HEK293 (cell line): ENCODE results near the gene RGR.

Experiments used
- CTCF ChIA-PET: fragments of 350-600 bp; formaldehyde crosslinking; extraction: SDS; loops from one replicate; lab custom pipeline; 2021; ENCODE audit warnings: antibody characterized with exemption; lab: Yijun Ruan, JAX
- POLR2A ChIA-PET: fragments of 300-600 bp; formaldehyde crosslinking; extraction: SDS; loops from one replicate; lab custom pipeline; 2020; ENCODE audit warnings: antibody characterized with exemption, inconsistent platforms; lab: Yijun Ruan, JAX
- H3K27ac ChIP-seq: fragments of 200-500 bp; sonication (Bioruptor generic); 2 replicates; pipeline ENCODE4 v1.5.1; 2014; ENCODE audit warnings: low read depth, low read length, control low read depth, inconsistent platforms; ENCODE audit errors: extremely low read depth
- H3K36me3 ChIP-seq, 2 experiments: fragments of 200-500 bp in 1 of 2; sonication (Bioruptor generic) in 1 of 2; 1 replicate in 1 of 2; 2 replicates in 1 of 2; pipeline ENCODE4 v1.5.1; 2014 to 2017; ENCODE audit warnings: inconsistent platforms in 2 of 2, low read length in 2 of 2; ENCODE audit not compliant: control insufficient read depth in 2 of 2, insufficient read depth in 1 of 2
- H3K4me1 ChIP-seq: fragments of 200-500 bp; sonication (Bioruptor generic); 2 replicates; pipeline ENCODE4 v1.5.1; 2014; ENCODE audit warnings: mild to moderate bottlenecking, low read length, inconsistent platforms; ENCODE audit not compliant: control insufficient read depth, insufficient read depth
- H3K4me3 ChIP-seq: 2 replicates; pipeline ENCODE4 v1.5.1; 2011; ENCODE audit warnings: low read depth, mild to moderate bottlenecking, control low read depth, low read length, moderate library complexity
- H3K9me3 ChIP-seq: fragments of 200-500 bp; sonication (Bioruptor generic); 2 replicates; pipeline ENCODE4 v1.5.1; 2014; ENCODE audit warnings: low read depth, low read length, inconsistent platforms; ENCODE audit not compliant: control insufficient read depth, insufficient read depth
- HOXD13 ChIP-seq: sonication (generic); formaldehyde crosslinking; IDR thresholded peaks from 2 replicates; pipeline ENCODE4 v1.8.0; 2022; ENCODE audit warnings: missing genetic modification reagents, borderline replicate concordance
- SCRT1 ChIP-seq: fragments of 450-650 bp; formaldehyde crosslinking; IDR thresholded peaks from 2 replicates; pipeline ENCODE4 v1.5.1; 2016; ENCODE audit warnings: missing biosample characterization, missing genetic modification characterization, borderline replicate concordance
- TCF7L2 ChIP-seq: IDR thresholded peaks from 2 replicates; pipeline ENCODE4 v1.6.1; 2011; ENCODE audit warnings: low read depth, mild to moderate bottlenecking, inconsistent platforms, low read length, moderate library complexity, borderline replicate concordance
- ZBTB8A ChIP-seq: fragments of 450-650 bp; formaldehyde crosslinking; IDR thresholded peaks from 2 replicates; pipeline ENCODE4 v1.5.1; 2016; ENCODE audit warnings: missing biosample characterization, missing genetic modification characterization
- ZNF146 ChIP-seq: fragments of 450-650 bp; formaldehyde crosslinking; IDR thresholded peaks from 2 replicates; pipeline ENCODE4 v1.5.1; 2016; ENCODE audit warnings: missing biosample characterization, missing genetic modification characterization
- ZNF157 ChIP-seq: fragments of 450-650 bp; formaldehyde crosslinking; IDR thresholded peaks from 2 replicates; pipeline ENCODE4 v1.5.1; 2016; ENCODE audit warnings: missing biosample characterization, missing genetic modification characterization
- ZNF19 ChIP-seq: fragments of 450-650 bp; formaldehyde crosslinking; IDR thresholded peaks from 2 replicates; pipeline ENCODE4; 2016; ENCODE audit warnings: missing biosample characterization, missing genetic modification characterization, low read depth
- ZNF24 ChIP-seq: fragments of 450-650 bp; formaldehyde crosslinking; IDR thresholded peaks from 2 replicates; pipeline ENCODE4 v1.5.1; 2016; ENCODE audit warnings: missing biosample characterization, missing genetic modification characterization
- ZNF433 ChIP-seq: fragments of 450-650 bp; formaldehyde crosslinking; IDR thresholded peaks from 2 replicates; pipeline ENCODE4 v1.5.1; 2016; ENCODE audit warnings: missing biosample characterization, missing genetic modification characterization, low read depth
- ZNF624 ChIP-seq: fragments of 450-650 bp; formaldehyde crosslinking; IDR thresholded peaks from 2 replicates; pipeline ENCODE4 v1.5.1; 2017; ENCODE audit warnings: missing biosample characterization, missing genetic modification characterization
- ZNF792 ChIP-seq: fragments of 450-650 bp; formaldehyde crosslinking; IDR thresholded peaks from 2 replicates; pipeline ENCODE4 v1.5.1; 2016; ENCODE audit warnings: missing biosample characterization, missing genetic modification characterization
- ZNF837 ChIP-seq: fragments of 450-650 bp; formaldehyde crosslinking; IDR thresholded peaks from 2 replicates; pipeline ENCODE4 v1.5.1; 2016; ENCODE audit warnings: missing biosample characterization, missing genetic modification characterization
- ZSCAN23 ChIP-seq: fragments of 450-650 bp; formaldehyde crosslinking; IDR thresholded peaks from 2 replicates; pipeline ENCODE4 v1.5.1; 2016; ENCODE audit warnings: missing biosample characterization, missing genetic modification characterization
- TF ChIP-seq, protein P1 (sequence below): fragments of 450-650 bp; formaldehyde crosslinking; IDR thresholded peaks from 2 replicates; pipeline ENCODE4 v1.5.1; 2016; ENCODE audit warnings: missing biosample characterization, missing genetic modification characterization
- TF ChIP-seq, protein P2 (sequence below): fragments of 450-650 bp; formaldehyde crosslinking; IDR thresholded peaks from 2 replicates; pipeline ENCODE4 v1.5.1; 2017; ENCODE audit warnings: missing biosample characterization, missing genetic modification characterization
- TF ChIP-seq, protein P3 (sequence below): fragments of 450-650 bp; formaldehyde crosslinking; IDR thresholded peaks from 2 replicates; pipeline ENCODE4 v1.5.1; 2016; ENCODE audit warnings: missing biosample characterization, missing genetic modification characterization
- TF ChIP-seq, protein P4 (sequence below): fragments of 450-650 bp; formaldehyde crosslinking; IDR thresholded peaks from 2 replicates; pipeline ENCODE4 v1.5.1; 2016; ENCODE audit warnings: missing biosample characterization, missing genetic modification characterization
- TF ChIP-seq, protein P5 (sequence below): fragments of 450-650 bp; formaldehyde crosslinking; IDR thresholded peaks from 2 replicates; pipeline ENCODE4 v1.5.1; 2016; ENCODE audit warnings: missing biosample characterization, missing genetic modification characterization
- TF ChIP-seq, protein P6 (sequence below): fragments of 450-650 bp; formaldehyde crosslinking; IDR thresholded peaks from 2 replicates; pipeline ENCODE4 v1.5.1; 2016; ENCODE audit warnings: missing biosample characterization, missing genetic modification characterization
- TF ChIP-seq, protein P7 (sequence below): fragments of 450-650 bp; formaldehyde crosslinking; IDR thresholded peaks from 2 replicates; pipeline ENCODE4 v1.5.1; 2016; ENCODE audit warnings: missing biosample characterization, missing genetic modification characterization

RGR gene

DNA sequence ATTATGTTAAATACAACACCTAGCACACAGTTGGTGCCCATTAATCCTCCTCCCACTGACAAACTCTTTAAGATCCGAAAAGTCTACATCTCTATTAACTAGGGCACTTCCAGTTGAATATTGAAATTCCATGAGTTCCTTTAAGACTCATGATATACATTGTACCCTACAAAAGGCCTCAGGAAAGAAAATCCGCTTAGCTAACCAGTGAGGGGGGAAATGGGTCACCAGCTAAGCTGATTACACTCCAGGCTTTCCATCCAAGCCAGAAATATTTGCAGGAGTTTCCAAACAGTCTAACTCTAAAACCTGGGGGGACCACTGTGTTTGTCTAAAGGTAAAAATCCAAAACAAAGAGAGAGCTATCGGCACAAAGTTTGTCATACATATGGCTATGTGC is 18.2 kb upstream of the RGR start (continued):
- TF ChIP-seq, protein P1, sequence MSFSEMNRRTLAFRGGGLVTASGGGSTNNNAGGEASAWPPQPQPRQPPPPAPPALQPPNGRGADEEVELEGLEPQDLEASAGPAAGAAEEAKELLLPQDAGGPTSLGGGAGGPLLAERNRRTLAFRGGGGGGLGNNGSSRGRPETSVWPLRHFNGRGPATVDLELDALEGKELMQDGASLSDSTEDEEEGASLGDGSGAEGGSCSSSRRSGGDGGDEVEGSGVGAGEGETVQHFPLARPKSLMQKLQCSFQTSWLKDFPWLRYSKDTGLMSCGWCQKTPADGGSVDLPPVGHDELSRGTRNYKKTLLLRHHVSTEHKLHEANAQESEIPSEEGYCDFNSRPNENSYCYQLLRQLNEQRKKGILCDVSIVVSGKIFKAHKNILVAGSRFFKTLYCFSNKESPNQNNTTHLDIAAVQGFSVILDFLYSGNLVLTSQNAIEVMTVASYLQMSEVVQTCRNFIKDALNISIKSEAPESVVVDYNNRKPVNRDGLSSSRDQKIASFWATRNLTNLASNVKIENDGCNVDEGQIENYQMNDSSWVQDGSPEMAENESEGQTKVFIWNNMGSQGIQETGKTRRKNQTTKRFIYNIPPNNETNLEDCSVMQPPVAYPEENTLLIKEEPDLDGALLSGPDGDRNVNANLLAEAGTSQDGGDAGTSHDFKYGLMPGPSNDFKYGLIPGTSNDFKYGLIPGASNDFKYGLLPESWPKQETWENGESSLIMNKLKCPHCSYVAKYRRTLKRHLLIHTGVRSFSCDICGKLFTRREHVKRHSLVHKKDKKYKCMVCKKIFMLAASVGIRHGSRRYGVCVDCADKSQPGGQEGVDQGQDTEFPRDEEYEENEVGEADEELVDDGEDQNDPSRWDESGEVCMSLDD (tag by site-specific recombination), result no peak
- TF ChIP-seq ZNF24 (tag by site-specific recombination), result no peak
- TF ChIP-seq, protein P2, sequence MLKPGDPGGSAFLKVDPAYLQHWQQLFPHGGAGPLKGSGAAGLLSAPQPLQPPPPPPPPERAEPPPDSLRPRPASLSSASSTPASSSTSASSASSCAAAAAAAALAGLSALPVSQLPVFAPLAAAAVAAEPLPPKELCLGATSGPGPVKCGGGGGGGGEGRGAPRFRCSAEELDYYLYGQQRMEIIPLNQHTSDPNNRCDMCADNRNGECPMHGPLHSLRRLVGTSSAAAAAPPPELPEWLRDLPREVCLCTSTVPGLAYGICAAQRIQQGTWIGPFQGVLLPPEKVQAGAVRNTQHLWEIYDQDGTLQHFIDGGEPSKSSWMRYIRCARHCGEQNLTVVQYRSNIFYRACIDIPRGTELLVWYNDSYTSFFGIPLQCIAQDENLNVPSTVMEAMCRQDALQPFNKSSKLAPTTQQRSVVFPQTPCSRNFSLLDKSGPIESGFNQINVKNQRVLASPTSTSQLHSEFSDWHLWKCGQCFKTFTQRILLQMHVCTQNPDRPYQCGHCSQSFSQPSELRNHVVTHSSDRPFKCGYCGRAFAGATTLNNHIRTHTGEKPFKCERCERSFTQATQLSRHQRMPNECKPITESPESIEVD (tag by site-specific recombination), result no peak
- no peak for TF ChIP-seq ZNF624 (tag by site-specific recombination)

DNA sequence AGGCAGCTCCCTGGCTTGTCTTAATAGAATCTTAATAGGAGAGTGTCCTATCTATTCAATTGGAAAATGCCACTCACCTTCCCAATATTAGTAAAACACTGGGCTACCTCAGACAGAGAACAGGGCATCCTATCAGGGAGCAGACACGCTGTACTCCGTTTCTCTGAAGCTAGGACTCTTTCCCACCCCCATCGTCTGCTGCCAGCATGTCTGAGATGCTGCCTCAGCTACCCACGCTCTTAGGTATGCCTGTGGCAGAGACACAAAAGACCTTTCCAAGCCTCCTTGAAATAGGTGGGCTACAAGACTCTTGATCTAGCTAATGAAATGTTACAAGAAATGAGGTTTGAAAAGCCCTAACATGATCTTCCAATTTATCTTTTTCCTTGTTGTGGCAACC is 17.0 kb upstream of the RGR start:
- Histone ChIP-seq H3K9me3 (no peaks in the 10 kb centered on the region), H3K36me3 (no peaks in the 10 kb centered on the region), H3K4me3 (no peak overlapping the region), H3K4me1 (no peaks in the 10 kb centered on the region), H3K27ac (no peak overlapping the region)
- ChIA-PET POLR2A (no interaction called here), CTCF (interaction anchor here (1.1 kb wide), 1 partner anchor 13 kb away, joined by 3 read pairs; no protein-coding TSS in a partner anchor)
- TF ChIP-seq ZNF146 (tag by site-specific recombination), result no peak
- no peak for TF ChIP-seq ZNF792
- TF ChIP-seq TCF7L2, result no peak
- no peak for TF ChIP-seq ZNF837 (tag by site-specific recombination)
- TF ChIP-seq ZNF157 (tag by site-specific recombination), result no peak
- TF ChIP-seq, protein P3, sequence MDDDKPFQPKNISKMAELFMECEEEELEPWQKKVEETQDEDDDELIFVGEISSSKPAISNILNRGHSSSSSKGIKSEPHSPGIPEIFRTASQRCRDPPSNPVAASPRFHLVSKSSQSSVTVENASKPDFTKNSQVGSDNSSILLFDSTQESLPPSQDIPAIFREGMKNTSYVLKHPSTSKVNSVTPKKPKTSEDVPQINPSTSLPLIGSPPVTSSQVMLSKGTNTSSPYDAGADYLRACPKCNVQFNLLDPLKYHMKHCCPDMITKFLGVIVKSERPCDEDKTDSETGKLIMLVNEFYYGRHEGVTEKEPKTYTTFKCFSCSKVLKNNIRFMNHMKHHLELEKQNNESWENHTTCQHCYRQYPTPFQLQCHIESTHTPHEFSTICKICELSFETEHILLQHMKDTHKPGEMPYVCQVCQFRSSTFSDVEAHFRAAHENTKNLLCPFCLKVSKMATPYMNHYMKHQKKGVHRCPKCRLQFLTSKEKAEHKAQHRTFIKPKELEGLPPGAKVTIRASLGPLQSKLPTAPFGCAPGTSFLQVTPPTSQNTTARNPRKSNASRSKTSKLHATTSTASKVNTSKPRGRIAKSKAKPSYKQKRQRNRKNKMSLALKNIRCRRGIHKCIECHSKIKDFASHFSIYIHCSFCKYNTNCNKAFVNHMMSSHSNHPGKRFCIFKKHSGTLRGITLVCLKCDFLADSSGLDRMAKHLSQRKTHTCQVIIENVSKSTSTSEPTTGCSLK, result no peak
- TF ChIP-seq, protein P4, sequence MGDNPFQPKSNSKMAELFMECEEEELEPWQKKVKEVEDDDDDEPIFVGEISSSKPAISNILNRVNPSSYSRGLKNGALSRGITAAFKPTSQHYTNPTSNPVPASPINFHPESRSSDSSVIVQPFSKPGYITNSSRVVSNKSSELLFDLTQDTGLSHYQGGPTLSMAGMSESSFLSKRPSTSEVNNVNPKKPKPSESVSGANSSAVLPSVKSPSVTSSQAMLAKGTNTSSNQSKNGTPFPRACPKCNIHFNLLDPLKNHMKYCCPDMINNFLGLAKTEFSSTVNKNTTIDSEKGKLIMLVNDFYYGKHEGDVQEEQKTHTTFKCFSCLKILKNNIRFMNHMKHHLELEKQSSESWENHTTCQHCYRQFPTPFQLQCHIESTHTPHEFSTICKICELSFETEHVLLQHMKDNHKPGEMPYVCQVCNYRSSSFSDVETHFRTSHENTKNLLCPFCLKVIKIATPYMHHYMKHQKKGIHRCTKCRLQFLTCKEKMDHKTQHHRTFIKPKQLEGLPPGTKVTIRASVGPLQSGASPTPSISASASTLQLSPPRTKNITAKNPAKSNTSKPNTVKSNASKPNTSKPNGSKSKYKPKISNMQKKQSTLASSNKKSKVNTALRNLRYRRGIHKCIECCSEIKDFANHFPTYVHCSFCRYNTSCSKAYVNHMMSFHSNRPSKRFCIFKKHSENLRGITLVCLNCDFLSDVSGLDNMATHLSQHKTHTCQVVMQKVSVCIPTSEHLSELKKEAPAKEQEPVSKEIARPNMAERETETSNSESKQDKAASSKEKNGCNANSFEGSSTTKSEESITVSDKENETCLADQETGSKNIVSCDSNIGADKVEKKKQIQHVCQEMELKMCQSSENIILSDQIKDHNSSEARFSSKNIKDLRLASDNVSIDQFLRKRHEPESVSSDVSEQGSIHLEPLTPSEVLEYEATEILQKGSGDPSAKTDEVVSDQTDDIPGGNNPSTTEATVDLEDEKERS (tag by site-specific recombination), result no peak
- no peak for TF ChIP-seq ZNF433 (tag by site-specific recombination)
- no peak for TF ChIP-seq ZBTB8A (tag by site-specific recombination)
- TF ChIP-seq, protein P5, sequence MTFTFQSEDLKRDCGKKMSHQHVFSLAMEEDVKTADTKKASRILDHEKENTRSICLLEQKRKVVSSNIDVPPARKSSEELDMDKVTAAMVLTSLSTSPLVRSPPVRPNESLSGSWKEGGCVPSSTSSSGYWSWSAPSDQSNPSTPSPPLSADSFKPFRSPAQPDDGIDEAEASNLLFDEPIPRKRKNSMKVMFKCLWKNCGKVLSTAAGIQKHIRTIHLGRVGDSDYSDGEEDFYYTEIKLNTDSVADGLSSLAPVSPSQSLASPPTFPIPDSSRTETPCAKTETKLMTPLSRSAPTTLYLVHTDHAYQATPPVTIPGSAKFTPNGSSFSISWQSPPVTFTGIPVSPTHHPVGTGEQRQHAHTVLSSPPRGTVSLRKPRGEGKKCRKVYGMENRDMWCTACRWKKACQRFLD (tag by site-specific recombination), result no peak
- TF ChIP-seq, protein P6, sequence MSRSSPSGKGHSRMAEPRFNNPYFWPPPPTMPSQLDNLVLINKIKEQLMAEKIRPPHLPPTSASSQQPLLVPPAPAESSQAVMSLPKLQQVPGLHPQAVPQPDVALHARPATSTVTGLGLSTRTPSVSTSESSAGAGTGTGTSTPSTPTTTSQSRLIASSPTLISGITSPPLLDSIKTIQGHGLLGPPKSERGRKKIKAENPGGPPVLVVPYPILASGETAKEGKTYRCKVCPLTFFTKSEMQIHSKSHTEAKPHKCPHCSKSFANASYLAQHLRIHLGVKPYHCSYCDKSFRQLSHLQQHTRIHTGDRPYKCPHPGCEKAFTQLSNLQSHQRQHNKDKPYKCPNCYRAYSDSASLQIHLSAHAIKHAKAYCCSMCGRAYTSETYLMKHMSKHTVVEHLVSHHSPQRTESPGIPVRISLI (tag by site-specific recombination), result no peak
- TF ChIP-seq ZSCAN23 (tag by site-specific recombination), result no peak
- TF ChIP-seq, protein P7, sequence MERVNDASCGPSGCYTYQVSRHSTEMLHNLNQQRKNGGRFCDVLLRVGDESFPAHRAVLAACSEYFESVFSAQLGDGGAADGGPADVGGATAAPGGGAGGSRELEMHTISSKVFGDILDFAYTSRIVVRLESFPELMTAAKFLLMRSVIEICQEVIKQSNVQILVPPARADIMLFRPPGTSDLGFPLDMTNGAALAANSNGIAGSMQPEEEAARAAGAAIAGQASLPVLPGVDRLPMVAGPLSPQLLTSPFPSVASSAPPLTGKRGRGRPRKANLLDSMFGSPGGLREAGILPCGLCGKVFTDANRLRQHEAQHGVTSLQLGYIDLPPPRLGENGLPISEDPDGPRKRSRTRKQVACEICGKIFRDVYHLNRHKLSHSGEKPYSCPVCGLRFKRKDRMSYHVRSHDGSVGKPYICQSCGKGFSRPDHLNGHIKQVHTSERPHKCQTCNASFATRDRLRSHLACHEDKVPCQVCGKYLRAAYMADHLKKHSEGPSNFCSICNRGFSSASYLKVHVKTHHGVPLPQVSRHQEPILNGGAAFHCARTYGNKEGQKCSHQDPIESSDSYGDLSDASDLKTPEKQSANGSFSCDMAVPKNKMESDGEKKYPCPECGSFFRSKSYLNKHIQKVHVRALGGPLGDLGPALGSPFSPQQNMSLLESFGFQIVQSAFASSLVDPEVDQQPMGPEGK (tag by site-specific recombination), result no peak
- TF ChIP-seq, protein P2 (tag by site-specific recombination), result no peak
- no peak for TF ChIP-seq HOXD13 (CRISPR knock-in tag)
- no peak for TF ChIP-seq ZNF19
- no peak for TF ChIP-seq SCRT1 (tag by site-specific recombination)
